Activated T-cell treated with anti-CD3 and anti-CD28 coated beads for 1 hour (primary cell): Measurements from ENCODE around the gene PAN3.

Experiments used
- DNase-seq: peaks from one replicate; pipeline ENCODE4 v3.0.0-alpha.2; 2020; ENCODE audit warnings: low read depth

PAN3 gene

DNA sequence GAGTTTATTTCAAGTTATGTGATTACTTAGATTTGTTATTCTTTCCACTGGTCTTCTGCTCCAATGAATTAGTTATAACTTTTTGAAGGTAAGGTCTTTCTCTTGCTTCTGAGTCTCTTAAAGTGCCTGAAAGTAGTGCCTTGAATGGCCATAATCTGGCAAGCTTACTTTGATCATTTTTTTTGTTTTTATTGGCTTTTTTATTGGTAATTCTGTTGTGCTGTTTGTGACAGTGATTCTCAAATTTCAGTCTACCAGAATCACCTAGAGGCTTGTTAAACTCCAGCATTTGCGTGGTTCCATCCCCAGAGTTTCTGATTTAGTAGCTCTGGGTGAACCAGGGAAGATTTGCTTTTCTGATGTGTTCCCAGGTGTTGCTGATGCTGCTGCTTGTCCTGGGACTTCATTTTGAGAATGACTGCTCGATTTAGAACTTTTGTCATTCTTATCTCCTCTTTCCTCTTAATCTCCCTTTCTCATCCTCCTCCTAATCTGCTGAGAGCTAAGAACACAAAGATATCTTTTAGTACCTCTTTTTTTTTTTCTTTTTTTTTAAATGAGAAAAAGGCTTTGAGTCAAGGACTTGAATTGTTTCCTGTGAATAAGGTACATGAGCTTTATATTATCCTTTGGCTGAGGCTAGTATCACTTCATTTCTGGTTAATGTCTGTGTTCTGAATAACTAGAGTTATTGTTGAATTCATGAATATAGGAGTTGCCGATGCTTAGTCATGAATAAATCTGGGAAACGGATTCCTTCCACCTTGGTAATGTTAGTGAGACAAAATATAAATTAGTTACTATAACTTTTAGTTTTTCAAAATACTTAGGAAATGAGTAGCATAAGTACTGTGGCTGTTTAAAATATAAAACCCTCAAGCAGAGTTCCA lies 91.4 kb downstream of the PAN3 start:
- DNase-seq, result no peak

DNA sequence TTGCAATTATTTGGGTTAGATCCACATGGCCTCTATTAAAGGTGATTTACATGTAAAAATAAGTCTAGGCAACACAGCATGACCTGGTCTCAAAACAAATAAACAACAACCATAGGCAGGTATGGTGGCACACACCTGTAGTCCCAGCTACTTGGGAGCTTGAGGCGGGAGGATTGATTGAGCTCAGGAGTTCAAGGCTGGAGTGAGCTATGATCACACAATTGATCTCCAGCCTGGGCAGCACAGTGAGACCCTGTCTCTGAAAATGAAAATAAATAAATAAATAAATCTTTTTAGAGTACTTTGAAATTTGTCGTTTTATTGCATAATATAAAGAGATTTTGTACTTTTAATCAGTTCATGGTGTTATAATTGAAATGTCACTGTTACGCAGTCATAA lies 93.3 kb downstream of the PAN3 start:
- no peak for DNase-seq

DNA sequence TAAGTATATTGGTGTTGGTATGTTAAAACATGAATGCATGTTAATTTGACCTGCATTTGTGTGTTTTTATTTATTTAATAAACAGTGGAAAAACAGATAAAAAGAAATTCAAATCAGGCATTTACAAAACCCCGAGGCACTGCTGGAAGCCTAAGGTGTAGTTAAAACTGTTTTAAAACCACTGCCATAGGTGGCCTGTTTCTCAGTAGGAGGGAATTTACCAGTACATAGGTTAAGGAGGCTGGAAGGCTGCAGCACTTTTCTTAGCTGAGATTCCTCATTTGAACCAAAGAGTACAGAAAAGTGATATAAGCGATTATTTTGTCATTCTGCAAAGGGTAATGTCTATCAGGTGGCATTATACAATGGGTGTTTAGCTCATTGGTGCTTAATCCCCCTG lies 99.6 kb downstream of the PAN3 start:
- no peak for DNase-seq

GRCh38 chr13:28239374-28239773 lies 101.0 kb downstream of the PAN3 start:
- DNase-seq, result no peak

DNA sequence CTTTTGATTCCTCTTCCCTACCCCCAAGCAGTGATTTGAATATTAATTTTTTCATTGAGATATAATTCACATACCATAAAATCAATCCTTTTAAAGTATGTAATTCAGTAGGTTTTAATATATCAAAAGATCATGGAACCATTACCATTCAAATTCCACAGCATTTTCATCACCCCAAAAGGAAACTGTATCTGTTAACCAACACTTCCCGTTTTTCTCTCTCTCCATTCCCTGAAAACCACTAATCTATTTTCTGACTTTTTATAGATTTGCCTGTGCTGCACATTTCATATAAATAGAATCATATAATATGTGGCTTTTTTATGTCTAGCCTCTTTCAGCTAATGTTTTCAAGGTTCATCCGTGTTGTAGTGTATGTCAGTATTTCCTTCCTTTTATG lies 107.1 kb downstream of the PAN3 start:
- no peak for DNase-seq

DNA sequence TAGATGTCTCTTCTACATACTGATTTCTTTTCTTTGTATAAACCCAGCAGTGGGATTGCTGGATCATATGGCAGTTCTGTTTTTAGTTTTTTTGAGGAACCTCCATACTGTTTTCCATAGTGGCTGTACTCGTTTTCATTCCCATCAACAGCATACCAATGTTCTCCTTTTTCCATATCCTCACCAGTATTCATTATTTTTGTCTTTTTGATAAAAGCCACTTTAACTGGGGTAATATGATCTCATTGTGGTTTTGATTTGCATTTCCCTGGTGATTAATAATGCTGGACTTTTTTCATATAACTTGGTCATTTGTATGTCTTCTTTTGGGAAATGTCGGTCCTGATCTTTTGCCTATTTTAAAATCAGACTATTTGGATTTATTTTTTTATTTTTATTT lies 108.5 kb downstream of the PAN3 start:
- no peak for DNase-seq

GRCh38 chr13:28248080-28248479 lies 109.7 kb downstream of the PAN3 start:
- no peak for DNase-seq

GRCh38 chr13:28250542-28250941 lies 112.2 kb downstream of the PAN3 start:
- no peak for DNase-seq

GRCh38 chr13:28251466-28251865 lies 113.1 kb downstream of the PAN3 start:
- DNase-seq, result no peak

- no peak for DNase-seq
Observed at GRCh38 chr13:28252547-28252946, 114.2 kb downstream of the PAN3 start.

- DNase-seq, result no peak
Observed at GRCh38 chr13:28257305-28257704, 119.0 kb downstream of the PAN3 start.

- no peak for DNase-seq
Observed at GRCh38 chr13:28258417-28258816, 120.1 kb downstream of the PAN3 start.

GRCh38 chr13:28267497-28267896 lies 129.2 kb downstream of the PAN3 start:
- no peak for DNase-seq

- no peak for DNase-seq
Observed at GRCh38 chr13:28268800-28269223, 130.5 kb downstream of the PAN3 start.

DNA sequence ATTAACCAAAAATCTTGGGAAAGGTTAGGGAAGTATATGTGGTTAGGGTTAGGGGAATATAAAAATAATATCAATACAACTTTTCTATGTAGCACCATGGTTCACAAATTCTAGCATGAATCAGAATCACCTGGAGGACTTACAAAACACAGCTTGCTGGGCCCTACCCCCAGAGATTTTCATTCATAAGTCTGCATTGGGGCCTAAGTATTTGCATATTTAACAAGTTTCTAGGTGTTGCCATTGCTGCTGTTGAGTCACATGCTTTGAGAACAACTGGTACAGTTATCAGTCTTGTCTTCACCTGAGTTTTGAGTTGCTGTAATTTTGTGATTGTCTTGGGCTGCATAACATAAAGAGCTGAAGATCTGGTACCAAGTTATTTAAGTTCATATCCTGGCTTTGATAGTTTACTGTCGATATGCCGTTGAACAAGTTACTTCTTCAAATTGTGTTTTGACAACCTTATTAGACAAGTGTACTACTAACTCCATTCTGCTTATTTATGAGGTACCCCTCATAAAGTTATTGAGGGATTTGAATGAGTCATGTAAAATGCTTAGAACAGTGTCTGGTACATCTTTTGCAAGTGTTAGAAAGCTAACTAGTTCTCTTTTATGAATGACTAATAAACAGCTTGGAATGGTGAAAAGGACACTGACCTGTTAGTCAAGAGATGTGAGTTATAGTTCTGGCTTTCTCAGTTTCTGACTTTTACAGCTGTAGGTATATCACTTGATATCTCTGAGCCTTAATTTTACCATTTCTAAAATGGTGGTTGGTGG lies 132.9 kb downstream of the PAN3 start:
- DNase-seq, result no peak

GRCh38 chr13:28273919-28274318 lies 135.6 kb downstream of the PAN3 start:
- DNase-seq, result no peak

- no peak for DNase-seq
Observed at GRCh38 chr13:28282451-28282850, 144.1 kb downstream of the PAN3 start.

DNA sequence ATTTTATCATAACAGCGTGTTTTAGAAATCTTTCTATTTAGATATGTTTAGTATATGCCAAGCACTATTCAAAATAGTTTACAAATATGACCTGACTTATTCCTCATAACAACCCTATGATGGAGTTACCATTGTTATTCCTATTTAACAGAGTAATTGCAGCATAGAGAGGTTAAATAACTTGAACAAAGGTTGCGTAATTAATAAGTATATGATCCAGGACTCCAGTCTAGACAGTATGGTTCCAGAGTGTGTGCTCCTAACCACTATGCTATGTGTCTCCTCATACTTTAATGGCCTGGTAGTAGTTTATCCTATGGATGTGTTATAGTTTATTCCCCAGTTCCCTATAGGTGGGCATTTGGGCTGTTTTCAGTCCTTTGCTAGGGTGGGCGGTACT lies 145.3 kb downstream of the PAN3 start:
- DNase-seq, result no peak

- no peak for DNase-seq
Observed at GRCh38 chr13:28286263-28286662, 147.9 kb downstream of the PAN3 start.

DNA sequence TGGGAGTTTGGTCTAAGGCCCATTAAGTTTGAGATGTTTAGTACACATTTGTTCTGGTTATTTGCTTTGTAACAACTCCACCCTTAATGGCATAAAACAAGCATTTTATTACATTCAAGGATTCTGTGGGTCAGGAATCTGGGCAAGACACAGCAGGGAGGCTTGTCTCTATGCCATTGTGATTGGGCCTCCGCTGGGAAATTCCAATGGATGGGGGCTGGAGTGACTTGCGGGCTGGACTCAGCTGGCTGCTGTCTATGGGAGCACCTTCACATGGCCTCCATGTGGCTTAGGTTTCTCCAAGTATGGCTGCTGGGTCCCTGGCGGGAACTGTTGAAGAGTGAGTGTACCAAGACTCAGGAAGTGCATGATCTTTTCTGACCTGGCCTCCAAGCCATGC lies 159.0 kb downstream of the PAN3 start:
- DNase-seq, result no peak

DNA sequence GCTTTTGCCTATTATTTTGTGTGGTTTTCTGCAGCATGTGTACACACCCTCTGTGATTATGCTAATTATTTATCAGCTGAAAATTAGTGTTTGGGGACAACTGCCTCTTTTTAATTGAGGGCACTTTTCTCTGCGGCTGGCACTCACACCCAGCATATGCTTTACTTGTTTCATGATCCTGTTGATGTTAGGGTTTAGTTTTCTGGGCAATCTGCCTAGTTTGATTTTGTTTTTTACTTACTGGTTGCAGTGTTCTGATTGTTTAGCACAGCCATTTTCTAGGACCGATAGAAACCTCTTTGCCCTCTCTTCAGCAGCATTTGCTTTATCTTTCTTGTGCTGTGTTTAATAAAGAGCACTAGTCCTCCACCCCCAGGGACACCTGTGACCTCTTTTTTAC lies 161.6 kb downstream of the PAN3 start:
- no peak for DNase-seq

- no peak for DNase-seq
Observed at GRCh38 chr13:28301839-28302238, 163.5 kb downstream of the PAN3 start.

GRCh38 chr13:28306325-28306724 lies 168.0 kb downstream of the PAN3 start:
- no peak for DNase-seq
